HepG2 (cell line): ENCODE measurements around the gene SDR42E2.
A peak's percentile ranks its signal among the peaks of the same experiment; 100 is the strongest.

Experiments used
- AHDC1 ChIP-seq: sonication (generic); formaldehyde crosslinking; IDR thresholded peaks from 2 replicates; pipeline ENCODE4 v1.5.1; 2020; ENCODE audit warnings: mild to moderate bottlenecking, missing genetic modification reagents, borderline replicate concordance
- ATF3 ChIP-seq: sonication (generic); formaldehyde crosslinking; IDR thresholded peaks from 2 replicates; pipeline ENCODE4 v1.4.0; 2020; ENCODE audit warnings: missing genetic modification reagents
- BATF2 ChIP-seq: sonication (generic); formaldehyde crosslinking; IDR thresholded peaks from 2 replicates; pipeline ENCODE4 v1.8.0; 2022; ENCODE audit warnings: mild to moderate bottlenecking, missing genetic modification reagents, moderate library complexity
- CTCF ChIP-seq: sonication (generic); formaldehyde crosslinking; IDR thresholded peaks from 2 replicates; pipeline ENCODE4 v1.5.0; 2020; ENCODE audit warnings: mild to moderate bottlenecking, missing genetic modification reagents, moderate library complexity
- ELF4 ChIP-seq: sonication (generic); formaldehyde crosslinking; IDR thresholded peaks from 2 replicates; pipeline ENCODE4 v1.5.0; 2020; ENCODE audit warnings: missing genetic modification reagents, mild to moderate bottlenecking, moderate library complexity, borderline replicate concordance
- ESRRA ChIP-seq: sonication (generic); formaldehyde crosslinking; IDR thresholded peaks from 2 replicates; pipeline ENCODE4 v1.5.1; 2020; ENCODE audit warnings: mild to moderate bottlenecking, low read depth, missing genetic modification reagents
- KDM1A ChIP-seq: IDR thresholded peaks from 2 replicates; pipeline ENCODE4 v1.6.1; 2016; ENCODE audit warnings: missing compliant biosample characterization
- MXD4 ChIP-seq: IDR thresholded peaks from 2 replicates; pipeline ENCODE4 v1.6.1; 2016; ENCODE audit warnings: mild to moderate bottlenecking, missing biosample characterization, missing genetic modification reagents
- RAD21 ChIP-seq: fragments of 450-650 bp; formaldehyde crosslinking; IDR thresholded peaks from 2 replicates; pipeline ENCODE4 v1.5.0; 2020; ENCODE audit warnings: mild to moderate bottlenecking
- RFXANK ChIP-seq: IDR thresholded peaks from 2 replicates; pipeline ENCODE4 v1.6.1; 2016
- ZFP62 ChIP-seq: sonication (generic); formaldehyde crosslinking; IDR thresholded peaks from 2 replicates; pipeline ENCODE4 v1.4.0; 2020; ENCODE audit warnings: missing genetic modification reagents
- ZNF850 ChIP-seq: sonication (generic); formaldehyde crosslinking; conservative IDR thresholded peaks from 2 replicates; pipeline ENCODE4 v1.9.0; 2021; ENCODE audit warnings: mild to moderate bottlenecking, missing genetic modification reagents
- TF ChIP-seq, protein P1 (sequence below): sonication (generic); formaldehyde crosslinking; IDR thresholded peaks from 2 replicates; pipeline ENCODE4 v1.5.1; 2020; ENCODE audit warnings: mild to moderate bottlenecking, moderate library complexity, missing genetic modification reagents
- TF ChIP-seq, protein P2 (sequence below): sonication (generic); formaldehyde crosslinking; IDR thresholded peaks from 2 replicates; pipeline ENCODE4 v1.4.0; 2020; ENCODE audit warnings: mild to moderate bottlenecking, missing genetic modification reagents

DNA sequence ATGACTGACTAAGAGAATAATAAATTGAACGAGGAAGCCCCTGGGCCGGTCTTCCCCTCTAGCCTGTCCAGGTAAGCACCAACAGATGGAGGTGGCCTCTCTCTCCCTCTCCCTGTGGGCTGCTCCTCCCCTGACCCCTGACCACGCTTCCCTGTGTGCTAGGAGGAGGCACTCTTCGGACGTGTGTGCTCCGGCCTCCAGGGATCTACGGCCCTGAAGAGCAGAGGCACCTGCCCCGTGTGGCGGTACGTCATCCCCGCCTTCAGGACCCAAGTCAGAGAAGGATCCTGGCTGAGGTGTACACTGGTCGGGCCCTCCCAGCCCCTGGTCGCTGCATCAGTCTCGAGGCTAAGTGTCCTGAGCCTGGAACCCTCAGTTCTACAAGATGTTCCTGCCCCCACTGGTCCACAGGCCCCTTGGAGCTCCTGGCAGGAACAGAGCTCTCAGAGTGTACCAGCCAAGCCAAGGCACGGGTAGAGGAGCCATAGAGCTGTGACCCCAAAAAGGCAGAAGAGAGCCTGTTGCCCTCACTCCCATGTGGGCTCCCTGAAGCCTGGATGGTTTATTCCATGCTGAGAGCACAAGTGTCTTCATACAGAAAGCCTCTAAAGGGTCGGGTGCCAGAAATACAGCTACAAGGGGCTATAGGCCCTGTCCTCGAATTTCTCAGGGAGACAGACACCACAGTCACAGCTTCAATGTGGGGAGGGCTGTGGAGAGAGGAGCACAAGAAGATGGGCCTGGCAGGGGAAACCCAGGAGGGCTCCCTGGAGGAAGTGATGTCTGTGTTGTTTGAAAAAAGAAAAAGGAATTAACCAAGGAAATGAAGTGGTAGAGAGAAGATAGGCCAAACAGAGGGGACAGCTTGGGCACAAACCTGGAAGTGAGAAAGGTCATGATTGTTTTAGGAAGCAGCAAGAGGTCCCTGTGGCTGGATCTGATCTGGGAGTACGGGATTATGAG, 15.9 kb downstream of the SDR42E2 start:
- no peak for TF ChIP-seq KDM1A
- no peak for TF ChIP-seq ZFP62 (CRISPR knock-in tag)
- TF ChIP-seq BATF2, result no peak
- TF ChIP-seq ZNF850, result no peak
- TF ChIP-seq CTCF (CRISPR knock-in tag), result 0 out of 2 replicates have a peak, but pooled peaks have one; percentile 7
- TF ChIP-seq AHDC1 (CRISPR knock-in tag), result no peak
- TF ChIP-seq, protein P1, sequence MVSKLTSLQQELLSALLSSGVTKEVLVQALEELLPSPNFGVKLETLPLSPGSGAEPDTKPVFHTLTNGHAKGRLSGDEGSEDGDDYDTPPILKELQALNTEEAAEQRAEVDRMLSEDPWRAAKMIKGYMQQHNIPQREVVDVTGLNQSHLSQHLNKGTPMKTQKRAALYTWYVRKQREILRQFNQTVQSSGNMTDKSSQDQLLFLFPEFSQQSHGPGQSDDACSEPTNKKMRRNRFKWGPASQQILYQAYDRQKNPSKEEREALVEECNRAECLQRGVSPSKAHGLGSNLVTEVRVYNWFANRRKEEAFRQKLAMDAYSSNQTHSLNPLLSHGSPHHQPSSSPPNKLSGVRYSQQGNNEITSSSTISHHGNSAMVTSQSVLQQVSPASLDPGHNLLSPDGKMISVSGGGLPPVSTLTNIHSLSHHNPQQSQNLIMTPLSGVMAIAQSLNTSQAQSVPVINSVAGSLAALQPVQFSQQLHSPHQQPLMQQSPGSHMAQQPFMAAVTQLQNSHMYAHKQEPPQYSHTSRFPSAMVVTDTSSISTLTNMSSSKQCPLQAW (CRISPR knock-in tag), result no peak
- no peak for TF ChIP-seq ATF3
- TF ChIP-seq, protein P2, sequence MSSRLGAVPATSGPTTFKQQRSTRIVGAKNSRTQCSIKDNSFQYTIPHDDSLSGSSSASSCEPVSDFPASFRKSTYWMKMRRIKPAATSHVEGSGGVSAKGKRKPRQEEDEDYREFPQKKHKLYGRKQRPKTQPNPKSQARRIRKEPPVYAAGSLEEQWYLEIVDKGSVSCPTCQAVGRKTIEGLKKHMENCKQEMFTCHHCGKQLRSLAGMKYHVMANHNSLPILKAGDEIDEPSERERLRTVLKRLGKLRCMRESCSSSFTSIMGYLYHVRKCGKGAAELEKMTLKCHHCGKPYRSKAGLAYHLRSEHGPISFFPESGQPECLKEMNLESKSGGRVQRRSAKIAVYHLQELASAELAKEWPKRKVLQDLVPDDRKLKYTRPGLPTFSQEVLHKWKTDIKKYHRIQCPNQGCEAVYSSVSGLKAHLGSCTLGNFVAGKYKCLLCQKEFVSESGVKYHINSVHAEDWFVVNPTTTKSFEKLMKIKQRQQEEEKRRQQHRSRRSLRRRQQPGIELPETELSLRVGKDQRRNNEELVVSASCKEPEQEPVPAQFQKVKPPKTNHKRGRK (CRISPR knock-in tag), result no peak
- TF ChIP-seq ESRRA (CRISPR knock-in tag), result no peak
- no peak for TF ChIP-seq MXD4
- TF ChIP-seq RAD21 (CRISPR knock-in tag), result no peak
- TF ChIP-seq ELF4 (CRISPR knock-in tag), result no peak
- TF ChIP-seq RFXANK (CRISPR knock-in tag), result no peak
